SHP77 (cell line): ENCODE measurements around the gene PMEPA1.

Source experiments
- DNase-seq, 2 experiments: peaks; one replicate each; lab custom pipeline; 2025; lab: John Stamatoyannopoulos, UW

PMEPA1 gene

GRCh38 chr20:57736738-57737347, 27.0 kb upstream of the PMEPA1 start:
- DNase-seq: peak in 1 of 2 experiments; percentile 7

GRCh38 chr20:57735831-57736737, 26.3 kb upstream of the PMEPA1 start:
- no peak for DNase-seq

GRCh38 chr20:57734754-57735153, 24.9 kb upstream of the PMEPA1 start:
- DNase-seq: no peak

GRCh38 chr20:57732226-57732625, 22.4 kb upstream of the PMEPA1 start:
- DNase-seq: no peak

GRCh38 chr20:57728762-57729161, 18.9 kb upstream of the PMEPA1 start:
- DNase-seq: peak in 1 of 2 experiments; percentile 15

- no peak for DNase-seq
These were observed 18.0 kb upstream of the PMEPA1 start for GRCh38 chr20:57727863-57728262.

- no peak for DNase-seq
These were observed 15.8 kb upstream of the PMEPA1 start for GRCh38 chr20:57725636-57726035.

GRCh38 chr20:57724610-57725405, 15.0 kb upstream of the PMEPA1 start:
- no peak for DNase-seq

GRCh38 chr20:57723816-57724215, 14.0 kb upstream of the PMEPA1 start:
- DNase-seq: no peak

GRCh38 chr20:57719951-57720350, 10.1 kb upstream of the PMEPA1 start:
- DNase-seq: no peak

GRCh38 chr20:57718490-57719009, 8.7 kb upstream of the PMEPA1 start:
- DNase-seq: peak; percentile 92 to 97

GRCh38 chr20:57717797-57718196, 8.0 kb upstream of the PMEPA1 start:
- no peak for DNase-seq

- no peak for DNase-seq
These were observed 7.1 kb upstream of the PMEPA1 start for GRCh38 chr20:57716901-57717300.

GRCh38 chr20:57716202-57716601, 6.4 kb upstream of the PMEPA1 start:
- DNase-seq: no peak

- no peak for DNase-seq
These were observed 5.6 kb upstream of the PMEPA1 start for GRCh38 chr20:57715268-57715904.

- no peak for DNase-seq
These were observed 4.8 kb upstream of the PMEPA1 start for GRCh38 chr20:57714409-57715267.

- DNase-seq: no peak
These were observed 4.1 kb upstream of the PMEPA1 start for GRCh38 chr20:57713951-57714350.

GRCh38 chr20:57713505-57713903, 3.7 kb upstream of the PMEPA1 start:
- DNase-seq: no peak

GRCh38 chr20:57712851-57713504, 3.2 kb upstream of the PMEPA1 start:
- no peak for DNase-seq

- DNase-seq: no peak
These were observed 2.5 kb upstream of the PMEPA1 start for GRCh38 chr20:57712341-57712740.
